CD4-positive, alpha-beta T cell (primary cell): ENCODE data around the gene KRTAP5-6. TPM values are rescaled to one million over a fixed set of nuclear protein-coding genes. Genes with fewer than 3 reads are reported as not detected.

ENCODE experiments used
- ATAC-seq: fragments of 200-7000 bp; cut with Tn5 transposase; one replicate; pipeline ENCODE4 v1.10.0; 2022; ENCODE audit warnings: mild to moderate bottlenecking; ENCODE audit not compliant: poor library complexity
- CTCF ChIA-PET: fragments of 350-600 bp; sonication (Branson Sonifier 250); formaldehyde crosslinking; loops from one replicate; lab custom pipeline; 2021; ENCODE audit warnings: antibody characterized with exemption, inconsistent platforms; lab: Charles Lee
- POLR2A ChIA-PET: fragments of 350-600 bp; sonication (Branson Sonifier 250); formaldehyde crosslinking; loops from one replicate; lab custom pipeline; 2021; ENCODE audit warnings: antibody characterized with exemption, inconsistent platforms; lab: Charles Lee
- DNase-seq, 14 experiments: peaks; one replicate each; pipeline ENCODE4 v3.0.0-alpha.2; 2013 to 2020; ENCODE audit warnings: mixed read lengths in 2 of 14
- H3K27ac ChIP-seq, 2 donors: one replicate each; pipeline versions ENCODE4 v1.5.1 to v1.7.0; 2013; ENCODE audit warnings: low read length in 2 of 2, low read depth in 1 of 2, mild to moderate bottlenecking in 1 of 2
- H3K27me3 ChIP-seq, 2 experiments: 1 replicate in 1 of 2; 2 replicates in 1 of 2; pipeline versions ENCODE4 v1.6.1 to v1.7.0; 2013; ENCODE audit warnings: low read length in 2 of 2, control low read depth in 1 of 2, mild to moderate bottlenecking in 1 of 2, moderate library complexity in 1 of 2; ENCODE audit not compliant: insufficient read depth in 2 of 2, control insufficient read depth in 1 of 2
- H3K36me3 ChIP-seq: one replicate; pipeline ENCODE4 v1.6.1; 2013; ENCODE audit warnings: low read length, control low read depth; ENCODE audit not compliant: insufficient read depth
- H3K4me1 ChIP-seq: one replicate; pipeline ENCODE4 v1.6.1; 2013; ENCODE audit warnings: low read length, control low read depth; ENCODE audit not compliant: insufficient read depth
- H3K4me3 ChIP-seq: one replicate; pipeline ENCODE4 v1.5.1; 2013; ENCODE audit warnings: mild to moderate bottlenecking, low read length, moderate library complexity
- H3K9me3 ChIP-seq, 2 experiments: 1 replicate in 1 of 2; 2 replicates in 1 of 2; pipeline versions ENCODE4 v1.6.1 to v1.7.0; 2013; ENCODE audit warnings: low read length in 2 of 2, mild to moderate bottlenecking in 2 of 2, control low read depth in 1 of 2, moderate library complexity in 1 of 2; ENCODE audit not compliant: control insufficient read depth in 1 of 2, insufficient read depth in 1 of 2
- H3K27ac Mint-ChIP-seq: one replicate; pipeline ENCODE4 v1.8.0; 2020; ENCODE audit warnings: mixed read lengths
- H3K27me3 Mint-ChIP-seq: one replicate; pipeline ENCODE4 v1.8.0; 2021; ENCODE audit warnings: mixed read lengths
- H3K36me3 Mint-ChIP-seq: one replicate; pipeline ENCODE4 v1.8.0; 2021; ENCODE audit warnings: low read depth, mixed read lengths
- H3K4me1 Mint-ChIP-seq: one replicate; pipeline ENCODE4 v1.8.0; 2021; ENCODE audit warnings: low read depth, mixed read lengths
- H3K4me3 Mint-ChIP-seq: one replicate; pipeline ENCODE4 v1.8.0; 2020; ENCODE audit warnings: mild to moderate bottlenecking, mixed read lengths
- H3K9me3 Mint-ChIP-seq: one replicate; pipeline ENCODE4 v1.8.0; 2020; ENCODE audit warnings: mixed read lengths
- CTCF ChIP-seq: fragments of 200-600 bp; IDR thresholded peaks from one replicate; pipeline ENCODE4 v1.8.0; 2022; ENCODE audit warnings: antibody characterized with exemption, mild to moderate bottlenecking
- intact Hi-C, 2 experiments: fragments of 100-400 bp; cut with DNase I in 1 of 2; cut with micrococcal nuclease in 1 of 2; formaldehyde crosslinking; loops; one replicate each; pipeline versions ENCODE4 v1.15.1 to v1.9.0; 2023 to 2025; cut with DNase I, micrococcal nuclease
- total RNA-seq, 174 experiments: library from RNA in 2 of 174; stranded (reverse) in 2 of 174; gene quantifications; one replicate each; pipeline ENCODE4 v1.2.3 and lab custom pipeline; 2021 to 2026

KRTAP5-6 gene
- total RNA-seq, 2 experiments from 2014 or later, result not detected

GRCh38 chr11:1717745-1718144, 20.8 kb downstream of the KRTAP5-6 start:
- H3K27me3 Mint-ChIP-seq, result peaks cover 4% of the 10 kb centered on the region
- no peak overlapping the region for H3K27ac Mint-ChIP-seq
- Histone ChIP-seq H3K36me3 (no peaks in the 10 kb centered on the region), H3K4me3 (no peak overlapping the region), H3K4me1 (no peaks in the 10 kb centered on the region), H3K27me3 (no peaks in the 10 kb centered on the region), H3K9me3 (no peaks in the 10 kb centered on the region), H3K27ac (no peak overlapping the region)
- H3K36me3 Mint-ChIP-seq, result no peaks in the 10 kb centered on the region
- no peak for DNase-seq
- POLR2A ChIA-PET, result no interaction called here
- no peak for ATAC-seq
- H3K9me3 Mint-ChIP-seq, result no peaks in the 10 kb centered on the region
- no peak overlapping the region for H3K4me3 Mint-ChIP-seq
- CTCF ChIA-PET, result no interaction called here
- H3K4me1 Mint-ChIP-seq, result no peaks in the 10 kb centered on the region
- intact Hi-C loops, result no loop called here
- TF ChIP-seq CTCF, result no peak

- CTCF ChIA-PET, result interaction anchor here (0.6 kb wide), 1 partner anchor 433 kb away, joined by 3 read pairs; no protein-coding TSS in a partner anchor
- intact Hi-C loops, result no loop called here
- H3K27ac Mint-ChIP-seq, result no peak overlapping the region
- Histone ChIP-seq H3K27me3 (no peaks in the 10 kb centered on the region), H3K9me3 (no peaks in the 10 kb centered on the region), H3K36me3 (no peaks in the 10 kb centered on the region), H3K4me3 (no peak overlapping the region), H3K27ac (no peak overlapping the region), H3K4me1 (no peaks in the 10 kb centered on the region)
- no peak for ATAC-seq
- POLR2A ChIA-PET, result no interaction called here
- H3K4me1 Mint-ChIP-seq, result no peaks in the 10 kb centered on the region
- DNase-seq, result no peak
- H3K9me3 Mint-ChIP-seq, result no peaks in the 10 kb centered on the region
- peaks cover 4% of the 10 kb centered on the region for H3K27me3 Mint-ChIP-seq
- H3K36me3 Mint-ChIP-seq, result no peaks in the 10 kb centered on the region
- H3K4me3 Mint-ChIP-seq, result no peak overlapping the region
- no peak for TF ChIP-seq CTCF
Measured at GRCh38 chr11:1718326-1718725, 21.3 kb downstream of the KRTAP5-6 start.

GRCh38 chr11:1719781-1720180, 22.8 kb downstream of the KRTAP5-6 start:
- no peaks in the 10 kb centered on the region for H3K27me3 ChIP-seq
- TF ChIP-seq CTCF, result no peak
- H3K4me1 ChIP-seq, result no peaks in the 10 kb centered on the region
- CTCF ChIA-PET, result interaction anchor here (2.1 kb wide), 1 partner anchor 26 kb away, joined by 8 read pairs; no protein-coding TSS in a partner anchor
- Mint-ChIP-seq H3K36me3 (no peaks in the 10 kb centered on the region), H3K27ac (no peak overlapping the region), H3K9me3 (no peaks in the 10 kb centered on the region), H3K27me3 (peaks cover 4% of the 10 kb centered on the region), H3K4me1 (no peaks in the 10 kb centered on the region), H3K4me3 (no peak overlapping the region)
- no peaks in the 10 kb centered on the region for H3K36me3 ChIP-seq
- ATAC-seq (no peak), DNase-seq (no peak)
- POLR2A ChIA-PET, result no interaction called here
- H3K4me3 ChIP-seq, result no peak overlapping the region
- no peaks in the 10 kb centered on the region for H3K9me3 ChIP-seq
- H3K27ac ChIP-seq, result no peak overlapping the region
- intact Hi-C loops, result no loop called here
